Measurements from ENCODE around the gene ADRA2B. TPM values are rescaled to one million over a fixed set of nuclear protein-coding genes. Genes with fewer than 3 reads are reported as not detected.

The ADRA2B gene
- total and polyA plus RNA-seq, 2 experiments from 2014 or later = 0.66 to 0.87 TPM

GRCh38 chr2:96123290-96123689, 6.9 kb upstream of the ADRA2B start:
- no peaks in the 10 kb centered on the region for H4K20me1 ChIP-seq (ENCODE audit: insufficient read depth, poor library complexity, severe bottlenecking)
- H2AFZ ChIP-seq = no peak overlapping the region
- DNase-seq (ENCODE audit: low spot score) = no peak
- no peak overlapping the region for H3K4me2 ChIP-seq
- H3K9me2 ChIP-seq (replicated peaks; ENCODE audit: insufficient read depth) = no peaks in the 10 kb centered on the region
- H3K79me2 ChIP-seq = no peaks in the 10 kb centered on the region
- peaks cover 16% of the 10 kb centered on the region for H3K27me3 ChIP-seq
- 88% methylated on average over 1 of the region's 1 CpG for WGBS (ENCODE audit: low lambda C conversion rate, missing lambda C conversion rate)
- H3K4me3 ChIP-seq = no peak overlapping the region
- no peaks in the 10 kb centered on the region for H3K9me3 ChIP-seq (ENCODE audit: low read depth)
- H3K4me1 ChIP-seq (ENCODE audit: insufficient read depth) = no peaks in the 10 kb centered on the region
- H3K27ac ChIP-seq = no peak overlapping the region
- TF ChIP-seq, protein P1, sequence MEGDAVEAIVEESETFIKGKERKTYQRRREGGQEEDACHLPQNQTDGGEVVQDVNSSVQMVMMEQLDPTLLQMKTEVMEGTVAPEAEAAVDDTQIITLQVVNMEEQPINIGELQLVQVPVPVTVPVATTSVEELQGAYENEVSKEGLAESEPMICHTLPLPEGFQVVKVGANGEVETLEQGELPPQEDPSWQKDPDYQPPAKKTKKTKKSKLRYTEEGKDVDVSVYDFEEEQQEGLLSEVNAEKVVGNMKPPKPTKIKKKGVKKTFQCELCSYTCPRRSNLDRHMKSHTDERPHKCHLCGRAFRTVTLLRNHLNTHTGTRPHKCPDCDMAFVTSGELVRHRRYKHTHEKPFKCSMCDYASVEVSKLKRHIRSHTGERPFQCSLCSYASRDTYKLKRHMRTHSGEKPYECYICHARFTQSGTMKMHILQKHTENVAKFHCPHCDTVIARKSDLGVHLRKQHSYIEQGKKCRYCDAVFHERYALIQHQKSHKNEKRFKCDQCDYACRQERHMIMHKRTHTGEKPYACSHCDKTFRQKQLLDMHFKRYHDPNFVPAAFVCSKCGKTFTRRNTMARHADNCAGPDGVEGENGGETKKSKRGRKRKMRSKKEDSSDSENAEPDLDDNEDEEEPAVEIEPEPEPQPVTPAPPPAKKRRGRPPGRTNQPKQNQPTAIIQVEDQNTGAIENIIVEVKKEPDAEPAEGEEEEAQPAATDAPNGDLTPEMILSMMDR (IDR thresholded peaks at IDR 0.05; ENCODE audit: poor library complexity) = no peak
- no peak for TF ChIP-seq EZH2phosphoT487 (IDR thresholded peaks at IDR 0.05; ENCODE audit: low read depth, severe bottlenecking, unreplicated experiment)
- H3K36me3 ChIP-seq (replicated peaks; ENCODE audit: insufficient read depth, low read depth) = no peaks in the 10 kb centered on the region

- WGBS (ENCODE audit: low lambda C conversion rate, missing lambda C conversion rate) = 83% methylated on average over 5 of the region's 5 CpGs
- TF ChIP-seq EZH2 (IDR thresholded peaks at IDR 0.05; ENCODE audit: borderline replicate concordance) (no peak), EZH2phosphoT487 (IDR thresholded peaks at IDR 0.05; ENCODE audit: low read depth, severe bottlenecking, unreplicated experiment) (no peak)
- TF ChIP-seq, protein P1 (IDR thresholded peaks at IDR 0.05; ENCODE audit: poor library complexity) = no peak
- Histone ChIP-seq H3K27me3 (peaks cover 19% of the 10 kb centered on the region), H3K36me3 (replicated peaks; ENCODE audit: insufficient read depth, low read depth) (no peaks in the 10 kb centered on the region), H2AFZ (no peak overlapping the region), H3K79me2 (no peaks in the 10 kb centered on the region), H3K9me3 (ENCODE audit: low read depth) (no peaks in the 10 kb centered on the region), H3K27ac (no peak overlapping the region), H3K4me2 (no peak overlapping the region), H3K4me1 (ENCODE audit: insufficient read depth) (peaks cover under 1% of the 10 kb centered on the region), H3K4me3 (no peak overlapping the region), H4K20me1 (ENCODE audit: insufficient read depth, poor library complexity, severe bottlenecking) (no peaks in the 10 kb centered on the region), H3K9me2 (replicated peaks; ENCODE audit: insufficient read depth) (no peaks in the 10 kb centered on the region)
- no peak for DNase-seq (ENCODE audit: low spot score)
Measured at GRCh38 chr2:96122391-96122790, 6.0 kb upstream of the ADRA2B start.

- H3K36me3 ChIP-seq (replicated peaks; ENCODE audit: insufficient read depth, low read depth) = no peaks in the 10 kb centered on the region
- no peak overlapping the region for H3K4me3 ChIP-seq
- TF ChIP-seq EZH2 (IDR thresholded peaks at IDR 0.05; ENCODE audit: borderline replicate concordance) = no peak
- TF ChIP-seq EZH2phosphoT487 (IDR thresholded peaks at IDR 0.05; ENCODE audit: low read depth, severe bottlenecking, unreplicated experiment) = no peak
- no peak for DNase-seq (ENCODE audit: low spot score)
- no peaks in the 10 kb centered on the region for H4K20me1 ChIP-seq (ENCODE audit: insufficient read depth, poor library complexity, severe bottlenecking)
- H3K4me1 ChIP-seq (ENCODE audit: insufficient read depth) = peaks cover 4% of the 10 kb centered on the region
- no peaks in the 10 kb centered on the region for H3K79me2 ChIP-seq
- no peak overlapping the region for H3K4me2 ChIP-seq
- H3K9me3 ChIP-seq (ENCODE audit: low read depth) = no peaks in the 10 kb centered on the region
- 94% methylated on average over 4 of the region's 4 CpGs for WGBS (ENCODE audit: low lambda C conversion rate, missing lambda C conversion rate)
- no peaks in the 10 kb centered on the region for H3K9me2 ChIP-seq (replicated peaks; ENCODE audit: insufficient read depth)
- no peak overlapping the region for H2AFZ ChIP-seq
- H3K27me3 ChIP-seq = peaks cover 19% of the 10 kb centered on the region
- no peak overlapping the region for H3K27ac ChIP-seq
Measured at GRCh38 chr2:96121414-96121813, 5.0 kb upstream of the ADRA2B start.

- H3K27ac ChIP-seq = no peak overlapping the region
- H3K4me3 ChIP-seq = no peak overlapping the region
- DNase-seq (ENCODE audit: low spot score) = no peak
- H3K79me2 ChIP-seq = no peaks in the 10 kb centered on the region
- no peaks in the 10 kb centered on the region for H3K36me3 ChIP-seq (replicated peaks; ENCODE audit: insufficient read depth, low read depth)
- no peaks in the 10 kb centered on the region for H3K9me2 ChIP-seq (replicated peaks; ENCODE audit: insufficient read depth)
- peaks cover 19% of the 10 kb centered on the region for H3K27me3 ChIP-seq
- 78% methylated on average over 7 of the region's 7 CpGs for WGBS (ENCODE audit: low lambda C conversion rate, missing lambda C conversion rate)
- no peak overlapping the region for H3K4me2 ChIP-seq
- H3K4me1 ChIP-seq (ENCODE audit: insufficient read depth) = peaks cover 4% of the 10 kb centered on the region
- H4K20me1 ChIP-seq (ENCODE audit: insufficient read depth, poor library complexity, severe bottlenecking) = no peaks in the 10 kb centered on the region
- H3K9me3 ChIP-seq (ENCODE audit: low read depth) = no peaks in the 10 kb centered on the region
- no peak overlapping the region for H2AFZ ChIP-seq
- TF ChIP-seq, protein P1 (IDR thresholded peaks at IDR 0.05; ENCODE audit: poor library complexity) = no peak
- TF ChIP-seq EZH2phosphoT487 (IDR thresholded peaks at IDR 0.05; ENCODE audit: low read depth, severe bottlenecking, unreplicated experiment) (no peak), EZH2 (IDR thresholded peaks at IDR 0.05; ENCODE audit: borderline replicate concordance) (no peak)
Measured at GRCh38 chr2:96120991-96121390, 4.6 kb upstream of the ADRA2B start.
